ENCODE data around the gene UGT1A10. TPM values are rescaled to one million over a fixed set of nuclear protein-coding genes. Genes with fewer than 3 reads are reported as not detected.
"Not testable (repeated sequence)": the region's sequence is repeated elsewhere in the genome, so short reads cannot be mapped to it uniquely, and the experiment has no call there.

UGT1A10 gene
- total RNA-seq, result not detected
- polyA plus RNA-seq (ENCODE audit: insufficient read length in 6 of 6), result not detected
- long read RNA-seq, donor 1, result 0 reads
- long read RNA-seq, donor 2, result 0 reads
- long read RNA-seq, donor 3, result 0 reads
- long read RNA-seq, donor 4, result 0 reads
- long read RNA-seq, donor 5, result 0 reads
- long read RNA-seq, donor 6, result 0 reads
- long read RNA-seq, donor 7, result 0 reads
- long read RNA-seq, donor 8, result 0 reads
- long read RNA-seq, donor 9, result 0 reads
- long read RNA-seq, donor 10, result 0 reads
- long read RNA-seq, donor 11, result 0 reads
- long read RNA-seq, donor 12, result 0 reads

DNA sequence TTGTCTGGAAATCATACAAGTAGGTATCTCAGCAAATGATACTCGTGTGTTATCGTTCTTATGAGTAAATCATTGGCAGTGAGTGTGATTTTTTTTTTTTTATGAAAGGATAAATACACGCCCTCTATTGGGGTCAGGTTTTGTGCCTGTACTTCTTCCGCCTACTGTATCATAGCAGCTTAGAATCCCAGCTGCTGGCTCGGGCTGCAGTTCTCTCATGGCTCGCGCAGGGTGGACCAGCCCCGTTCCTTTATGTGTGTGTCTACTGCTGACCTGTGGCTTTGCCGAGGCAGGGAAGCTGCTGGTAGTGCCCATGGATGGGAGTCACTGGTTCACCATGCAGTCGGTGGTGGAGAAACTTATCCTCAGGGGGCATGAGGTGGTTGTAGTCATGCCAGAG, at the start of gene UGT1A10:
Gene UGT1A10, plus strand, starts transcription at position 143 of the 400 bp plus-strand sequence. Its CDS starts 75 bp downstream, at position 218.
- ATAC-seq; H3K36me3 ChIP-seq; DNase-seq; H3K27me3 ChIP-seq; intact Hi-C loops (cut with DNase I); H3K4me1 ChIP-seq; H3K9me3 ChIP-seq; H3K4me3 ChIP-seq; H3K27ac ChIP-seq: not testable (repeated sequence)

DNA sequence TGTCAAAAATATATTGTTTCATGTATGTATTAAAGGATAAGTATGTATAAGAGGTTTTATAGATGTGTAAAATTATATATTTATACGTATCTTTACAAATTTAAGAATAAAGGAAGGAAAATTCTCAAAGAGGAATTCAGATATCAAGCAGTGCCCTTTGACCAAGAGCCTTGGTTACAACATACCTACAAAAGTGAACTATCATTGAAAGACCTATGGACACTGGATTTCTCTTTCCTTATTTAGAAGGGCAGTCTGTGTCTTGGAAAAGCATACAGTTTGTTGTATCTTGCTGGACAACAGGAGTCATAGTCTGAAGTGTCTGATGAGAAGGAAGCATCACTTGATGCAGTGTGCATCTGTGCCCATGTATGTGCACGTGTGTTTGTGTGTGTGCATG, 47.8 kb upstream of the UGT1A10 start:
- ATAC-seq (no peak), DNase-seq (no peak)
- Histone ChIP-seq H3K4me1 (no peaks in the 10 kb centered on the region), H3K4me3 (no peak overlapping the region), H3K27ac (no peak overlapping the region), H3K36me3 (no peaks in the 10 kb centered on the region), H3K27me3 (peaks cover 0 to 5% of the 10 kb centered on the region in 2 donors), H3K9me3 (no peaks in the 10 kb centered on the region)
- intact Hi-C loops (cut with DNase I), result no loop called here
- TF ChIP-seq, protein P1, sequence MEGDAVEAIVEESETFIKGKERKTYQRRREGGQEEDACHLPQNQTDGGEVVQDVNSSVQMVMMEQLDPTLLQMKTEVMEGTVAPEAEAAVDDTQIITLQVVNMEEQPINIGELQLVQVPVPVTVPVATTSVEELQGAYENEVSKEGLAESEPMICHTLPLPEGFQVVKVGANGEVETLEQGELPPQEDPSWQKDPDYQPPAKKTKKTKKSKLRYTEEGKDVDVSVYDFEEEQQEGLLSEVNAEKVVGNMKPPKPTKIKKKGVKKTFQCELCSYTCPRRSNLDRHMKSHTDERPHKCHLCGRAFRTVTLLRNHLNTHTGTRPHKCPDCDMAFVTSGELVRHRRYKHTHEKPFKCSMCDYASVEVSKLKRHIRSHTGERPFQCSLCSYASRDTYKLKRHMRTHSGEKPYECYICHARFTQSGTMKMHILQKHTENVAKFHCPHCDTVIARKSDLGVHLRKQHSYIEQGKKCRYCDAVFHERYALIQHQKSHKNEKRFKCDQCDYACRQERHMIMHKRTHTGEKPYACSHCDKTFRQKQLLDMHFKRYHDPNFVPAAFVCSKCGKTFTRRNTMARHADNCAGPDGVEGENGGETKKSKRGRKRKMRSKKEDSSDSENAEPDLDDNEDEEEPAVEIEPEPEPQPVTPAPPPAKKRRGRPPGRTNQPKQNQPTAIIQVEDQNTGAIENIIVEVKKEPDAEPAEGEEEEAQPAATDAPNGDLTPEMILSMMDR (IDR thresholded peaks at IDR 0.05), result no peak

GRCh38 chr2:233592706-233593105, 43.5 kb upstream of the UGT1A10 start:
- H3K4me3 ChIP-seq; H3K9me3 ChIP-seq; ATAC-seq; H3K27ac ChIP-seq; H3K4me1 ChIP-seq; intact Hi-C loops (cut with DNase I); H3K36me3 ChIP-seq; DNase-seq; H3K27me3 ChIP-seq: not testable (repeated sequence)

DNA sequence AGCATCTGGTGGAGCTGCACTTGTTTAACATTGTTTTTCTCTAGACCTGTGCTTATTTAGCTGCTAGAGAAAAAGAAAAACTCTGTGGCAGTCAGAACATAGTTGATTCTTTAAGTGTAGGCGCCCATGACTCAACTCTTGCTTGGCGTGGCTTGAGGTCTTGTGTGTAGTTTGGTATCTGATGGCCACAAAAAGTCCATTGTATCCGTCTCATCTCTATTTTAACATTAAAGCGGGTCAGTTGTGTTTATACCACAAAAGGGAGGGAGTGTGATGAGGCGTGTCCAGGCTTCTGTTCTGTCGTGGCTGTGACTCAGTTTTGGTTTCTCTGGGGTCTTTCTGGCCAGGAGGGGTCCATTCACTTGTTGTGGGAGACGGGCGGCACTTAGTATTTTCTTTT, 43.0 kb upstream of the UGT1A10 start:
- Histone ChIP-seq H3K27ac (no peak overlapping the region), H3K4me1 (no peaks in the 10 kb centered on the region), H3K4me3 (no peak overlapping the region), H3K9me3 (no peaks in the 10 kb centered on the region), H3K36me3 (no peaks in the 10 kb centered on the region), H3K27me3 (no peaks in the 10 kb centered on the region)
- ATAC-seq (no peak), DNase-seq (no peak)
- intact Hi-C loops (cut with DNase I), result no loop called here
- TF ChIP-seq, protein P1 (IDR thresholded peaks at IDR 0.05), result no peak

DNA sequence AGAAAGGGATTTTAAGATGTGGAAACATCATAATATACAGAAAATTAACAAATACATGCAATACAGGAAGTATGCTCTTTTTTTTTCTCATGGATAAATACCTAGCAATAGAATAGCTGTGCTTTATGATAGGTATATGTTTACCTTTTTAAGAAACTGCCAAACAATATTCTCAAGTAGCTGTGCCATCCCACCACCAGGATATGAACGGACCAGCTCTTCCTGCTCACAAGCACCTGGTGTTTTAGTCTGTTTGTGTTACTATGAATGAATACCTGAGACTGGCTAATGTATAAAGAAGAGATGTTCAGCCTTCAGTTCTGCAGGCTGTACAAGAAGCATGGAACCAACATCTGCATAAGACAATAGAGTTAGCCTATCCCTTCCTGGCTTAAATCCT, 38.7 kb upstream of the UGT1A10 start:
- ATAC-seq, result no peak
- no peaks in the 10 kb centered on the region for H3K9me3 ChIP-seq
- no peaks in the 10 kb centered on the region for H3K4me1 ChIP-seq
- peaks cover 0 to 4% of the 10 kb centered on the region in 2 donors for H3K27me3 ChIP-seq
- DNase-seq, result no peak
- intact Hi-C loops (cut with DNase I), result no loop called here
- TF ChIP-seq, protein P1 (IDR thresholded peaks at IDR 0.05), result no peak
- H3K4me3 ChIP-seq, result no peak overlapping the region
- H3K27ac ChIP-seq, result no peak overlapping the region
- H3K36me3 ChIP-seq, result no peaks in the 10 kb centered on the region

DNA sequence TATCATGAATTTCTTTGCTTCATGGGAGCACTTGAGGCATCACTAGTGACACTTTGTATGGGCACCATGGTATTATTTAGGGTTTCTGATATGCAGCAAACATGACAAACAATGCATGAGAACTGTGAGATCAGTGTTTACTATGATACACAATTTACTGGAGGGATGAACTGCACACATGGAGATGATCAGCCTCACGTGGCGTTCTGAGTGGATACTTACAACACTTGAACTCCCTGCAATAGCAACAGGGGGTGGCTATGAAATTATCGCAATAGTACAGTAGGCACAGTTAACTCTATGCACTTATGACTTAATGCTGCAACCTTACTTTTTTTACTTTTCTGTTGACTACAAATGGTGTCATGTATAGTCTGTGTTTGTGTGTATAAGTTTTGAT, 37.3 kb upstream of the UGT1A10 start:
- Histone ChIP-seq H3K4me3 (no peak overlapping the region), H3K9me3 (no peaks in the 10 kb centered on the region), H3K27ac (no peak overlapping the region), H3K27me3 (peaks cover 0 to 4% of the 10 kb centered on the region in 2 donors), H3K4me1 (no peaks in the 10 kb centered on the region), H3K36me3 (no peaks in the 10 kb centered on the region)
- ATAC-seq, result no peak
- intact Hi-C loops (cut with DNase I), result no loop called here
- DNase-seq, result no peak
- TF ChIP-seq, protein P1 (IDR thresholded peaks at IDR 0.05), result no peak

Data from left lung (tissue), 14 donors.